Bronchial epithelial cell (primary cell): Measurements from ENCODE around the gene GIPC2. TPM values are rescaled to one million over a fixed set of nuclear protein-coding genes. Genes with fewer than 3 reads are reported as not detected.

Experiments
- DNase-seq: peaks from one replicate; pipeline ENCODE4 v3.0.0-alpha.2; 2010; ENCODE audit warnings: low read depth
- FAIRE-seq: peaks from 2 replicates; lab custom pipeline; 2011; peaks lifted over from hg19 to GRCh38; lab: Jason Lieb, UNC
- H3K27me3 ChIP-seq: 2 replicates; pipeline ENCODE4 v1.5.1; 2011; ENCODE audit warnings: low read length; ENCODE audit not compliant: control insufficient read depth, insufficient read depth
- H3K36me3 ChIP-seq: 2 replicates; pipeline ENCODE4 v1.5.1; 2011; ENCODE audit warnings: low read length; ENCODE audit not compliant: control insufficient read depth, insufficient read depth
- H3K4me3 ChIP-seq: 2 replicates; pipeline ENCODE4 v1.5.1; 2011; ENCODE audit warnings: mild to moderate bottlenecking, low read depth, low read length, control low read depth
- total RNA-seq: library from RNA; depleted of rRNA; stranded (reverse); fragments of >200 nt; gene quantifications from 2 replicates; pipeline ENCODE4 v1.2.1, GENCODE V29; 2014
- TF ChIP-seq, protein P1 (sequence below): IDR thresholded peaks from 2 replicates; pipeline ENCODE4 v1.5.1; 2011; ENCODE audit warnings: mild to moderate bottlenecking, moderate library complexity, low read length, control low read depth, inconsistent platforms; ENCODE audit not compliant: insufficient read depth, severe bottlenecking

GIPC2 gene
- total RNA-seq, 1 donor from 2014 or later, result 1.1 TPM

DNA sequence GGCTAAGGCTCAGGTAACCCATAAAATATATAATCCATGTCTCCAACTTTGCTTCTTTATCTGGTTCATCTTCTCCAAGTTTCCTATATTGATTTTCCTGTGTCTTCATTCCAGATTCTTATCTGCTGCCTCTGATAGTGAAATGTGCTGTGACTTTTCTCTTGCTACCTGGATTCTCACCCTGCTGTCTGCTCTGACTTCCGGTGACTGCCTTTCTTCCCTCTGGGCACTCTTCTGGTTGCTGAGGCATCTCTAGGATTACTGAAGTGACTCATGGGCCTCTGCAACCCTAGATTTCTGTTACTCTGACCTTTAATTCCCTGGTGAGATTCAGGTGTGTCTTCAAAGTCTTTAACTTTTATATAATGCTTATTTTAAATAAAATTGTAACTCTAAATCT, 46.9 kb downstream of the GIPC2 start:
- DNase-seq, result peak; percentile 89
- no peak for FAIRE-seq
- TF ChIP-seq, protein P1, sequence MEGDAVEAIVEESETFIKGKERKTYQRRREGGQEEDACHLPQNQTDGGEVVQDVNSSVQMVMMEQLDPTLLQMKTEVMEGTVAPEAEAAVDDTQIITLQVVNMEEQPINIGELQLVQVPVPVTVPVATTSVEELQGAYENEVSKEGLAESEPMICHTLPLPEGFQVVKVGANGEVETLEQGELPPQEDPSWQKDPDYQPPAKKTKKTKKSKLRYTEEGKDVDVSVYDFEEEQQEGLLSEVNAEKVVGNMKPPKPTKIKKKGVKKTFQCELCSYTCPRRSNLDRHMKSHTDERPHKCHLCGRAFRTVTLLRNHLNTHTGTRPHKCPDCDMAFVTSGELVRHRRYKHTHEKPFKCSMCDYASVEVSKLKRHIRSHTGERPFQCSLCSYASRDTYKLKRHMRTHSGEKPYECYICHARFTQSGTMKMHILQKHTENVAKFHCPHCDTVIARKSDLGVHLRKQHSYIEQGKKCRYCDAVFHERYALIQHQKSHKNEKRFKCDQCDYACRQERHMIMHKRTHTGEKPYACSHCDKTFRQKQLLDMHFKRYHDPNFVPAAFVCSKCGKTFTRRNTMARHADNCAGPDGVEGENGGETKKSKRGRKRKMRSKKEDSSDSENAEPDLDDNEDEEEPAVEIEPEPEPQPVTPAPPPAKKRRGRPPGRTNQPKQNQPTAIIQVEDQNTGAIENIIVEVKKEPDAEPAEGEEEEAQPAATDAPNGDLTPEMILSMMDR, result no peak
- no peak overlapping the region for H3K4me3 ChIP-seq
- H3K36me3 ChIP-seq, result no peaks in the 10 kb centered on the region
- H3K27me3 ChIP-seq, result no peaks in the 10 kb centered on the region

DNA sequence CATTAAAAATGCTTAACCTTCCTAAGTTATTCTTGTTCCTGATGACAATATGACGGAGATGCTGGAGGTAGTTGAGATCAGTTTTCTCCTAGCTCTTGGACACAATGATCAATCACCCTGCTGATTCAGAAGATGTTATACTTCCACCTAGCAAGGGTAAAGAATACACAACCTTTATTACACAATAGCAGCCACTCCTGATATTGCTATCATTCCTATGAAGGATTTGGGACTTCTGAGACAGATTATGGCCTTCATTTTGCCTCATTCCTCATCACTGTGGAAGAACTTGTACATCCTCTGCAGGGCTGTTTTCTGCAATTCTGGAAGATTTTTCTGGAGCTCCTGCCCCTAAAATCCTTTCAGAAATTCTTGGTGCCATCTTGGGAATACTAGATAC, 47.8 kb downstream of the GIPC2 start:
- H3K4me3 ChIP-seq, result no peak overlapping the region
- DNase-seq, result peak; percentile 15
- TF ChIP-seq, protein P1, result no peak
- no peak for FAIRE-seq
- H3K27me3 ChIP-seq, result no peaks in the 10 kb centered on the region
- no peaks in the 10 kb centered on the region for H3K36me3 ChIP-seq

DNA sequence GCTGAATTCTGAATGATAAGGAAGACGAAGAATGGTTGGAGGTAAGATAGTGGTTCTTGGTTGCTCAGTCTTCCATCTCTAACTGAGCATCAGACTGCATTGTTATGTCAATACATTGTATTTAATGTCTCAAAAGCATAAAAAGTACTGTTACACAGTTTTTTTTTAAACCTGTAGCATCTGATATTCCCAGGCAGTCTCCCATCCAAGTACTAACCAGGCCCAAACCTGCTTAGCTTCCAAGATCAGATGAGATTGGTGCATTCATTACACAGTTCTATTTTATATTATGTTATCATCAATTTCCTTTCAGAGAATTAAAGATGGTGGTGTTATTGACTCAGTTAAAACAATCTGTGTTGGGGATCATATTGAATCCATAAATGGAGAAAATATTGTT, 48.9 kb downstream of the GIPC2 start:
- TF ChIP-seq, protein P1, result no peak

GRCh38 chr1:78095593-78095992, 49.8 kb downstream of the GIPC2 start:
- DNase-seq (peak; percentile 67), FAIRE-seq (no peak)
- Histone ChIP-seq H3K4me3 (no peak overlapping the region), H3K27me3 (no peaks in the 10 kb centered on the region), H3K36me3 (no peaks in the 10 kb centered on the region)
- TF ChIP-seq, protein P1, result no peak

More for the DNA sequence above, 48.9 kb downstream of the GIPC2 start:
- FAIRE-seq, result no peak
- no peaks in the 10 kb centered on the region for H3K36me3 ChIP-seq
- no peak for DNase-seq
- no peaks in the 10 kb centered on the region for H3K27me3 ChIP-seq
- no peak overlapping the region for H3K4me3 ChIP-seq

GRCh38 chr1:78096017-78096416, 50.3 kb downstream of the GIPC2 start:
- no peaks in the 10 kb centered on the region for H3K27me3 ChIP-seq
- no peaks in the 10 kb centered on the region for H3K36me3 ChIP-seq
- TF ChIP-seq, protein P1, result no peak
- H3K4me3 ChIP-seq, result no peak overlapping the region
- DNase-seq (no peak), FAIRE-seq (no peak)

- TF ChIP-seq, protein P1, result no peak
- DNase-seq, result no peak
- Histone ChIP-seq H3K36me3 (no peaks in the 10 kb centered on the region), H3K4me3 (no peak overlapping the region), H3K27me3 (no peaks in the 10 kb centered on the region)
- no peak for FAIRE-seq
Measured at GRCh38 chr1:78096976-78097375, 51.2 kb downstream of the GIPC2 start.
